HL-60 (cell line): Measurements from ENCODE around the gene SMLR1.

Experiments
- DNase-seq, 2 experiments: peaks; one replicate each; pipeline ENCODE4 v3.0.0-alpha.2; 2010 to 2020; ENCODE audit warnings: low read depth in 1 of 2, low spot score in 1 of 2
- H3K27ac ChIP-seq: fragments of 250-450 bp; sonication (Bioruptor Pico); replicated peaks from 2 replicates; pipeline ENCODE4 v1.5.1; 2020; ENCODE audit warnings: mild to moderate bottlenecking, moderate library complexity
- H3K27me3 ChIP-seq: fragments of 250-450 bp; sonication (Bioruptor Pico); 2 replicates; pipeline ENCODE4 v1.5.1; 2021; ENCODE audit warnings: mild to moderate bottlenecking, moderate library complexity; ENCODE audit not compliant: insufficient read depth, poor library complexity, severe bottlenecking
- H3K4me3 ChIP-seq: replicated peaks from 2 replicates; pipeline ENCODE4 v1.5.1; 2011; ENCODE audit warnings: mild to moderate bottlenecking, control low read depth, low read length; ENCODE audit not compliant: insufficient read depth
- GABPA ChIP-seq: IDR thresholded peaks from 2 replicates; pipeline ENCODE4 v1.6.1; 2012; ENCODE audit warnings: low read depth
- POLR2AphosphoS5 ChIP-seq: IDR thresholded peaks from 2 replicates; pipeline ENCODE4 v1.6.1; 2012; ENCODE audit warnings: low read depth
- REST ChIP-seq: IDR thresholded peaks from 2 replicates; pipeline ENCODE4 v1.6.1; 2012; ENCODE audit warnings: low read depth; ENCODE audit not compliant: insufficient replicate concordance
- SPI1 ChIP-seq: IDR thresholded peaks from 2 replicates; pipeline ENCODE4 v1.6.1; 2012; ENCODE audit warnings: low read depth, mild to moderate bottlenecking, borderline replicate concordance
- TF ChIP-seq, protein P1 (sequence below): IDR thresholded peaks from one replicate; pipeline ENCODE4 v1.5.1; 2011; ENCODE audit warnings: low read length, control low read depth, inconsistent platforms; ENCODE audit not compliant: insufficient read depth

The SMLR1 gene

GRCh38 chr6:130840050-130840449, 12.8 kb downstream of the SMLR1 start:
- H3K27me3 ChIP-seq: no peaks in the 10 kb centered on the region
- no peak for DNase-seq
- H3K4me3 ChIP-seq: no peak overlapping the region
- H3K27ac ChIP-seq: no peak overlapping the region
- TF ChIP-seq REST: no peak
- TF ChIP-seq SPI1: no peak
- no peak for TF ChIP-seq GABPA
- TF ChIP-seq, protein P1, sequence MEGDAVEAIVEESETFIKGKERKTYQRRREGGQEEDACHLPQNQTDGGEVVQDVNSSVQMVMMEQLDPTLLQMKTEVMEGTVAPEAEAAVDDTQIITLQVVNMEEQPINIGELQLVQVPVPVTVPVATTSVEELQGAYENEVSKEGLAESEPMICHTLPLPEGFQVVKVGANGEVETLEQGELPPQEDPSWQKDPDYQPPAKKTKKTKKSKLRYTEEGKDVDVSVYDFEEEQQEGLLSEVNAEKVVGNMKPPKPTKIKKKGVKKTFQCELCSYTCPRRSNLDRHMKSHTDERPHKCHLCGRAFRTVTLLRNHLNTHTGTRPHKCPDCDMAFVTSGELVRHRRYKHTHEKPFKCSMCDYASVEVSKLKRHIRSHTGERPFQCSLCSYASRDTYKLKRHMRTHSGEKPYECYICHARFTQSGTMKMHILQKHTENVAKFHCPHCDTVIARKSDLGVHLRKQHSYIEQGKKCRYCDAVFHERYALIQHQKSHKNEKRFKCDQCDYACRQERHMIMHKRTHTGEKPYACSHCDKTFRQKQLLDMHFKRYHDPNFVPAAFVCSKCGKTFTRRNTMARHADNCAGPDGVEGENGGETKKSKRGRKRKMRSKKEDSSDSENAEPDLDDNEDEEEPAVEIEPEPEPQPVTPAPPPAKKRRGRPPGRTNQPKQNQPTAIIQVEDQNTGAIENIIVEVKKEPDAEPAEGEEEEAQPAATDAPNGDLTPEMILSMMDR: no peak
- no peak for TF ChIP-seq POLR2AphosphoS5

- DNase-seq: no peak
- no peak overlapping the region for H3K4me3 ChIP-seq
- no peak overlapping the region for H3K27ac ChIP-seq
- no peaks in the 10 kb centered on the region for H3K27me3 ChIP-seq
- TF ChIP-seq, protein P1: no peak
Measured at GRCh38 chr6:130841128-130841728, 14.0 kb downstream of the SMLR1 start.

DNA sequence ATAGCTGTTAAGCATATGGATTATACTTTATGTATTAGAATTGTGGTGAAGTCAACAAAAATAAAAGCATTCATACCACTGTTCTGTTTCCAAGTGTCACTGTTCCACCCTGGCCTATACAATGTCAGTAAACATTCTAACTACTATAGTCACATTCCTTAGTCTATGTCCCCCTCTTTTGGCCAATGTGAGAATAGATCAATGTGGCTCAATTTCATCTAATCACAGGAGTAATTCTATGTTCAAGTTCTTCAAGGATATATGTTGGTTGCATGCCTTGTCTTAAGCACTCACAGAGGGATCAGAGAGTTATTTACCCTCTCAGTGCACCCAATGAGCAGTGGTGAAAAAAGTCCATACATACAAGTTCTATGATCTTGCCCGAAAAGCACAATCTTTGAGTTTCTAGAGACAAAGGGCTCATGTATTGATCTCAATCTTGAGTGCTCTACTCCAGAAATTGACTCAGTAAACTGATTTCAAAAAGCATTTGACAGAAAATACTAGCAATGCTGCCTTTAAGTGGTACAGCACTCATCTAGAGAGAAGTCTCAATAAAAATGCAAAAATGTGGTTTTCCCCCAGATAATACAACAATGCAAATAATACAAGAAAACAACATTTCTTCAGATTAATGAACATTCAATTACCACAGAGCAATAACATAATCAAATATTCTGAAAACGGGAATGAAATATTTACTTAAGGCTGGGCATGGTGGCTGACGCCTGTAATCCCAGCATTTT, 16.5 kb downstream of the SMLR1 start:
- H3K27ac ChIP-seq: no peak overlapping the region
- no peak for TF ChIP-seq SPI1
- TF ChIP-seq, protein P1: peak; percentile 33
- peak in 1 of 2 experiments; percentile 5 for DNase-seq
- no peak overlapping the region for H3K4me3 ChIP-seq
- no peaks in the 10 kb centered on the region for H3K27me3 ChIP-seq

GRCh38 chr6:130846501-130846900, 19.3 kb downstream of the SMLR1 start:
- Histone ChIP-seq H3K27me3 (no peaks in the 10 kb centered on the region), H3K27ac (no peak overlapping the region)

More at GRCh38 chr6:130846501-130846900, 19.3 kb downstream of the SMLR1 start:
- no peak overlapping the region for H3K4me3 ChIP-seq
- no peak for DNase-seq
- TF ChIP-seq GABPA (no peak), REST (no peak), SPI1 (no peak), POLR2AphosphoS5 (no peak)
- TF ChIP-seq, protein P1: no peak
